HepG2 (cell line): Measurements from ENCODE around the gene ADAT3. TPM values are rescaled to one million over a fixed set of nuclear protein-coding genes. Genes with fewer than 3 reads are reported as not detected.

Source experiments
- ATAC-seq: fragments of 200-7000 bp; cut with Tn5 transposase; 3 replicates; pipeline ENCODE4 v1.9.1; 2020; ENCODE audit warnings: mild to moderate bottlenecking, moderate library complexity
- BruUV-seq: library from RNA; stranded (reverse); fragments of 400-500 nt; replicated peaks from 2 replicates; lab custom pipeline; 2021; lab: Mats Ljungman, UMichigan
- CTCF ChIA-PET: fragments of 300-600 bp; formaldehyde crosslinking; extraction: SDS; loops from one replicate; lab custom pipeline; 2021; ENCODE audit warnings: low total read pairs, inconsistent platforms, low intra/inter-chr PET ratio; lab: Yijun Ruan, JAX
- POLR2A ChIA-PET: fragments of 350-600 bp; sonication (Branson Sonifier 250); formaldehyde crosslinking; loops from one replicate; lab custom pipeline; 2020; ENCODE audit warnings: antibody characterized with exemption, inconsistent platforms; lab: Yijun Ruan, JAX
- DNase-seq: peaks from one replicate; pipeline ENCODE4 v3.0.0-alpha.2; 2015; ENCODE audit warnings: low spot score
- FAIRE-seq: peaks from 3 replicates; lab custom pipeline; 2011; peaks lifted over from hg19 to GRCh38; lab: Jason Lieb, UNC
- H2AFZ ChIP-seq: one replicate; pipeline ENCODE4 v1.6.1; 2011; ENCODE audit warnings: low read length, inconsistent platforms
- H3K27ac ChIP-seq: fragments of 300-600 bp; 3 replicates; pipeline ENCODE4 v1.8.0; 2011; ENCODE audit warnings: mixed run types, mild to moderate bottlenecking, mixed read lengths, low read length, inconsistent platforms; ENCODE audit not compliant: insufficient read depth; ENCODE audit errors: extremely low read length
- H3K27me3 ChIP-seq, 2 experiments: fragments of 200-600 bp in 1 of 2; 2 replicates in 1 of 2; 3 replicates in 1 of 2; pipeline versions ENCODE4 v1.6.0 to v1.8.0; 2011; ENCODE audit warnings: low read length in 2 of 2, mild to moderate bottlenecking in 2 of 2, moderate library complexity in 2 of 2, inconsistent platforms in 1 of 2; ENCODE audit not compliant: insufficient read depth in 2 of 2, control insufficient read depth in 1 of 2
- H3K36me3 ChIP-seq, 2 experiments: fragments of 200-600 bp in 1 of 2; replicated peaks in 1 of 2; 2 replicates in 1 of 2; 3 replicates in 1 of 2; pipeline versions ENCODE4 v1.5.1 to v1.8.0; 2011; ENCODE audit warnings: low read length in 2 of 2, inconsistent platforms in 1 of 2; ENCODE audit not compliant: insufficient read depth in 2 of 2, control insufficient read depth in 1 of 2
- H3K4me1 ChIP-seq: 2 replicates; pipeline ENCODE4 v1.5.1; 2012; ENCODE audit warnings: low read length, inconsistent platforms; ENCODE audit not compliant: insufficient read depth
- H3K4me2 ChIP-seq: 2 replicates; pipeline ENCODE4 v1.6.0; 2011; ENCODE audit warnings: low read depth, low read length, inconsistent platforms
- H3K4me3 ChIP-seq, 3 experiments: fragments of 200-600 bp in 1 of 3; sonication (generic), shearing (Covaris generic) in 1 of 3; replicated peaks in 1 of 3; 2 replicates each; pipeline ENCODE4 v1.5.1; 2011 to 2016; ENCODE audit warnings: low read length in 3 of 3, inconsistent platforms in 2 of 3, low read depth in 2 of 3, mild to moderate bottlenecking in 2 of 3, control low read depth in 1 of 3, mixed read lengths in 1 of 3; ENCODE audit not compliant: insufficient read depth in 1 of 3
- H3K79me2 ChIP-seq: one replicate; pipeline ENCODE4 v1.6.1; 2011; ENCODE audit warnings: low read length, inconsistent platforms; ENCODE audit not compliant: insufficient read depth
- H3K9ac ChIP-seq: 2 replicates; pipeline ENCODE4 v1.6.0; 2011; ENCODE audit warnings: mild to moderate bottlenecking, low read depth, low read length, inconsistent platforms; ENCODE audit not compliant: insufficient read depth
- H3K9me3 ChIP-seq: 2 replicates; pipeline ENCODE4 v1.5.1; 2012; ENCODE audit warnings: mild to moderate bottlenecking, low read length
- H4K20me1 ChIP-seq: 2 replicates; pipeline ENCODE4 v1.6.0; 2011; ENCODE audit warnings: inconsistent platforms, mild to moderate bottlenecking, low read length, moderate library complexity; ENCODE audit not compliant: insufficient read depth
- AFF4 ChIP-seq: sonication (generic); formaldehyde crosslinking; IDR thresholded peaks from 2 replicates; pipeline ENCODE4 v1.4.0; 2020; ENCODE audit warnings: missing genetic modification reagents
- AGO2 ChIP-seq: fragments of 200-400 bp; formaldehyde crosslinking; optimal IDR thresholded peaks from 2 replicates; pipeline ENCODE3; 2017; ENCODE audit warnings: mild to moderate bottlenecking, low read depth, low read length, moderate library complexity
- ATF6 ChIP-seq: sonication (generic); formaldehyde crosslinking; conservative IDR thresholded peaks from 2 replicates; pipeline ENCODE4 v1.4.0; 2020; ENCODE audit warnings: missing genetic modification reagents
- GABPB1 ChIP-seq: IDR thresholded peaks from 2 replicates; pipeline ENCODE4 v1.6.1; 2016; ENCODE audit warnings: mild to moderate bottlenecking, missing genetic modification reagents, moderate library complexity, missing compliant biosample characterization
- NFE2L2 ChIP-seq: fragments of 150-350 bp; IDR thresholded peaks from 2 replicates; pipeline ENCODE4 v1.6.1; 2014; ENCODE audit warnings: low read length
- PHF5A ChIP-seq: IDR thresholded peaks from one replicate; pipeline ENCODE4 v1.6.1; 2018; ENCODE audit warnings: low read depth, missing genetic modification reagents; ENCODE audit not compliant: unreplicated experiment
- SAP130 ChIP-seq: IDR thresholded peaks from 2 replicates; pipeline ENCODE4 v1.6.1; 2016; ENCODE audit warnings: low read depth
- SNRNP70 ChIP-seq: fragments of 200-400 bp; formaldehyde crosslinking; IDR thresholded peaks from 2 replicates; pipeline ENCODE4 v1.6.1; 2017; ENCODE audit warnings: mild to moderate bottlenecking, low read depth, low read length, moderate library complexity
- THAP8 ChIP-seq: sonication (generic); formaldehyde crosslinking; IDR thresholded peaks from 2 replicates; pipeline ENCODE4 v1.5.1; 2020; ENCODE audit warnings: missing genetic modification reagents, mild to moderate bottlenecking, borderline replicate concordance
- ZBTB2 ChIP-seq: sonication (generic); formaldehyde crosslinking; IDR thresholded peaks from 2 replicates; pipeline ENCODE4 v1.8.0; 2022; ENCODE audit warnings: low read depth, missing genetic modification reagents
- ZFP82 ChIP-seq: sonication (generic); formaldehyde crosslinking; IDR thresholded peaks from 2 replicates; pipeline ENCODE4 v1.5.1; 2020; ENCODE audit warnings: mild to moderate bottlenecking, missing genetic modification reagents, borderline replicate concordance
- ZNF138 ChIP-seq: sonication (generic); formaldehyde crosslinking; IDR thresholded peaks from 2 replicates; pipeline ENCODE4 v1.5.0; 2020; ENCODE audit warnings: mild to moderate bottlenecking, low read depth, missing genetic modification reagents
- ZNF337 ChIP-seq: sonication (generic); formaldehyde crosslinking; IDR thresholded peaks from 2 replicates; pipeline ENCODE4 v1.5.1; 2020; ENCODE audit warnings: missing genetic modification reagents, low read depth, mild to moderate bottlenecking, borderline replicate concordance
- ZNF44 ChIP-seq: sonication (generic); formaldehyde crosslinking; IDR thresholded peaks from 2 replicates; pipeline ENCODE4 v1.5.1; 2020; ENCODE audit warnings: mild to moderate bottlenecking, missing genetic modification reagents
- ZNF619 ChIP-seq: sonication (generic); formaldehyde crosslinking; IDR thresholded peaks from 2 replicates; pipeline ENCODE4 v1.4.0; 2020; ENCODE audit warnings: mild to moderate bottlenecking, missing genetic modification reagents
- ZNF878 ChIP-seq: sonication (generic); formaldehyde crosslinking; IDR thresholded peaks from 2 replicates; pipeline ENCODE4 v1.8.1; 2023; ENCODE audit warnings: mild to moderate bottlenecking, missing genetic modification reagents, moderate library complexity
- ZSCAN30 ChIP-seq: sonication (generic); formaldehyde crosslinking; IDR thresholded peaks from 2 replicates; pipeline ENCODE4 v1.5.0; 2020; ENCODE audit warnings: mild to moderate bottlenecking, missing genetic modification reagents
- WGBS: methylation state at CpG from one replicate; pipeline ENCODE4 v1.1.6; 2017; ENCODE audit warnings: low lambda C conversion rate; 5-methylcytosine and 5-hydroxymethylcytosine counted together
- in situ Hi-C: cut with HindIII; loops from 2 replicates; pipeline ENCODE4 v1.10.0; 2017; ENCODE audit warnings: low pct_unique_long_range_greater_than_20kb; ENCODE audit not compliant: extremely low pct_ligation_motif_present
- intact Hi-C: fragments of 100-400 bp; cut with micrococcal nuclease; formaldehyde crosslinking; loops from one replicate; pipeline ENCODE4 v1.10.0; 2022; ENCODE audit not compliant: unreplicated experiment
- polyA plus RNA-seq, 8 experiments: library from polyadenylated mRNA; depleted of rRNA in 3 of 8; stranded (reverse) in 7 of 8; unstranded in 1 of 8; fragments of >200 nt; fragmentation: Illumina TruSeq in 4 of 8; extraction: Trizol in 4 of 8; gene quantifications; 2 replicates each; pipeline versions ENCODE4 v1.2.1 to v1.2.3, GENCODE V29; 2011 to 2016; ENCODE audit warnings: low read depth in 4 of 8, missing spikeins in 1 of 8, mixed read lengths in 1 of 8; ENCODE audit not compliant: insufficient read depth in 1 of 8
- total RNA-seq, 5 experiments: library from RNA; depleted of rRNA; stranded (reverse); fragments of >200 nt; fragmentation: Illumina TruSeq; extraction: Trizol; gene quantifications; 2 replicates each; pipeline ENCODE4 v1.2.3, GENCODE V29; 2016; ENCODE audit warnings: low read depth in 1 of 5

Gene ADAT3
- total and polyA plus RNA-seq, 2 of the 13 experiments (the other 11 are each of a cell fraction or from before 2014, with no cell fraction given), result 0.95 to 3.5 TPM

GRCh38 chr19:1920644-1921043, 15.4 kb downstream of the ADAT3 start (continued):
- no peak for TF ChIP-seq AFF4
- no peak for TF ChIP-seq ZSCAN30
- no peak for TF ChIP-seq ZBTB2 (CRISPR knock-in tag)
- TF ChIP-seq SAP130 (CRISPR knock-in tag), result no peak
- TF ChIP-seq NFE2L2, result no peak
- TF ChIP-seq PHF5A (CRISPR knock-in tag), result no peak

- Histone ChIP-seq H4K20me1 (no peaks in the 10 kb centered on the region), H3K9ac (no peak overlapping the region), H3K9me3 (no peaks in the 10 kb centered on the region), H3K79me2 (no peaks in the 10 kb centered on the region), H3K27me3 (no peaks in the 10 kb centered on the region), H3K4me1 (no peaks in the 10 kb centered on the region), H2AFZ (no peak overlapping the region), H3K4me2 (no peak overlapping the region), H3K36me3 (peaks cover 26 to 44% of the 10 kb centered on the region in 2 experiments; a peak in 4 of 5 replicates), H3K4me3 (no peak overlapping the region), H3K27ac (no peak overlapping the region)
- intact Hi-C loops (no loop called here), in situ Hi-C loops (no loop called here)
- no peak for ATAC-seq
- BruUV-seq, result no TSS peak
- ChIA-PET CTCF (no interaction called here), POLR2A (no interaction called here)
- no peak for FAIRE-seq
- 99% methylated on average over 12 of the region's 19 CpGs for WGBS
- DNase-seq, result no peak
- TF ChIP-seq ZFP82 (CRISPR knock-in tag) (no peak), SNRNP70 (no peak), ZNF138 (CRISPR knock-in tag) (no peak), THAP8 (CRISPR knock-in tag) (no peak), AGO2 (peak; percentile 42), ZNF878 (CRISPR knock-in tag) (no peak), ZNF337 (CRISPR knock-in tag) (no peak), ZNF44 (no peak), GABPB1 (CRISPR knock-in tag) (0 out of 2 replicates have a peak, but pooled peaks have one; percentile 14), ATF6 (no peak), ZNF619 (CRISPR knock-in tag) (no peak)
Measured at GRCh38 chr19:1921326-1921725, 16.1 kb downstream of the ADAT3 start.
